Lower leg skin (tissue), 4 donors: ENCODE measurements around the gene BNC2. TPM values are rescaled to one million over a fixed set of nuclear protein-coding genes. Genes with fewer than 3 reads are reported as not detected.

Experiments used
- DNase-seq, 2 donors: peaks; one replicate each; pipeline ENCODE4 v3.0.0-alpha.2; 2019; ENCODE audit warnings: low spot score in 2 of 2
- H3K4me3 ChIP-seq: fragments of 200-600 bp; sonication (generic); 2 replicates; pipeline ENCODE4 v1.5.1; 2017; ENCODE audit warnings: mild to moderate bottlenecking, low read depth; ENCODE audit not compliant: poor library complexity, severe bottlenecking
- CTCF ChIP-seq, 3 donors: fragments of 450-650 bp; IDR thresholded peaks; one replicate each; pipeline ENCODE4 v1.5.1; 2016; ENCODE audit warnings: antibody characterized with exemption in 3 of 3, mild to moderate bottlenecking in 3 of 3, moderate library complexity in 2 of 3
- POLR2A ChIP-seq, 2 donors: fragments of 450-650 bp; IDR thresholded peaks; one replicate each; pipeline ENCODE4 v1.6.1; 2016 to 2017; ENCODE audit warnings: antibody characterized with exemption in 2 of 2, mild to moderate bottlenecking in 1 of 2, moderate library complexity in 1 of 2
- WGBS, 2 donors: methylation state at CpG; one replicate each; pipeline ENCODE4 v1.1.5; 2018; 5-methylcytosine and 5-hydroxymethylcytosine counted together
- intact Hi-C: fragments of 100-400 bp; cut with DNase I; formaldehyde crosslinking; loops from one replicate; pipeline ENCODE4 v1.15.0; 2023; ENCODE audit warnings: low total_unique reads
- total RNA-seq, 4 donors: library from RNA; depleted of rRNA; stranded (reverse); fragments of >200 nt; gene quantifications; one replicate each; pipeline ENCODE4 v1.1.0, GENCODE V29; 2016

Gene BNC2
- total RNA-seq, 4 donors from 2014 or later: 1.7 to 8.5 (median 3.7) TPM

GRCh38 chr9:16436545-16436944 is 433.9 kb downstream of the BNC2 start:
- H3K4me3 ChIP-seq: no peak overlapping the region
- TF ChIP-seq POLR2A (IDR thresholded peaks at IDR 0.05) (no peak), CTCF (IDR thresholded peaks at IDR 0.05) (no peak)
- intact Hi-C loops: no loop called here
- DNase-seq: no peak
- 95 to 96% methylated on average over 10 of the region's 10 CpGs for WGBS, 2 donors

- TF ChIP-seq POLR2A (IDR thresholded peaks at IDR 0.05) (no peak), CTCF (IDR thresholded peaks at IDR 0.05) (no peak)
Measured at GRCh38 chr9:16434526-16434925, 435.9 kb downstream of the BNC2 start.

GRCh38 chr9:16433494-16433893 is 437.0 kb downstream of the BNC2 start:
- intact Hi-C loops: no loop called here
- no peak for DNase-seq
- TF ChIP-seq POLR2A (IDR thresholded peaks at IDR 0.05) (no peak), CTCF (IDR thresholded peaks at IDR 0.05) (no peak)
- WGBS, 2 donors: 90 to 92% methylated on average over 3 of the region's 3 CpGs
- H3K4me3 ChIP-seq: no peak overlapping the region

More at GRCh38 chr9:16434526-16434925, 435.9 kb downstream of the BNC2 start:
- no peak for DNase-seq
- intact Hi-C loops: no loop called here
- no peak overlapping the region for H3K4me3 ChIP-seq
- WGBS, 2 donors: 82 to 88% methylated on average over 6 of the region's 6 CpGs

- intact Hi-C loops: no loop called here
- DNase-seq: no peak
- WGBS, 2 donors: 94 to 100% methylated on average over 3 of the region's 3 CpGs
- TF ChIP-seq CTCF (IDR thresholded peaks at IDR 0.05) (no peak), POLR2A (IDR thresholded peaks at IDR 0.05) (no peak)
- H3K4me3 ChIP-seq: no peak overlapping the region
Measured at GRCh38 chr9:16431666-16432392, 438.6 kb downstream of the BNC2 start.

- 73 to 77% methylated on average over 5 of the region's 5 CpGs for WGBS, 2 donors
- no peak overlapping the region for H3K4me3 ChIP-seq
- intact Hi-C loops: no loop called here
- no peak for DNase-seq
- TF ChIP-seq CTCF (IDR thresholded peaks at IDR 0.05): no peak
- no peak for TF ChIP-seq POLR2A (IDR thresholded peaks at IDR 0.05)
Measured at GRCh38 chr9:16429671-16430070, 440.8 kb downstream of the BNC2 start.
